Stimulated activated CD8-positive, alpha-beta memory T cell treated with anti-CD3 and anti-CD28 coated beads, Interleukin-15, amount 100 ng/mL, for 48 hours (primary cell): Measurements from ENCODE around the gene PLA2G2D.

Experiments
- DNase-seq, 2 donors: peaks; one replicate each; pipeline ENCODE4 v3.0.0-alpha.2; 2020; ENCODE audit warnings: low read depth in 2 of 2

The PLA2G2D gene

GRCh38 chr1:20115479-20115878 lies 3.9 kb downstream of the PLA2G2D start:
- DNase-seq = no peak

DNA sequence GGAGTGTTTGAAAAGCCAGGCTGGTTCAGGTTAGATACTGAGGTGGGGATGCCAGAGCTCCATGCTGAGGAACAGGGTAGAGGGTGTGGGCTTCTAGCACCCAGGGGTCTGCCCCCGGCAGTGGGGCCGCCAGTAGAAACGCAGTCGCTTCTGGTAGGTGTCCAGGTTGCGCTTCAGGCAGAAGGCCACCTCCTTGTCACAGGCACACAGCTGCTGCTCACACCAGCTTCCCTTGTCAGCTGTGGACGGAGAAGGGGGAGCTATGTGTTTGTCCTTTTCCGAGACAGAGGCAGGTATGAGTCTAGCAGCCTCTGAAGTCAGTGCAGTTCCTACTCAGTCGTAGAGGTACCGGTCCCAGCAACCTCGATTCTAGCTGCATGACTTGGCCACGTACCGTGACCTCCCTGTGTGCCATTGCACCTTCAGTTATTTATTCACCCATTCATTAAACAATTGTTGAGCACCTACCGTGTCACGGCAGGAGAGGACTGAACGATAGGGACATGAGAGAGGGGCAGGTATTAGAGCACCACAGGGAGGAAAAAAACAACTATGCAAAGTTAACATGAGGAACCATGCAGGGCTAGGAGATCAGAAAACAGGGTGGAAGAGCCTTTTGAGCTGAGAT lies 5.2 kb downstream of the PLA2G2D start:
- no peak for DNase-seq

DNA sequence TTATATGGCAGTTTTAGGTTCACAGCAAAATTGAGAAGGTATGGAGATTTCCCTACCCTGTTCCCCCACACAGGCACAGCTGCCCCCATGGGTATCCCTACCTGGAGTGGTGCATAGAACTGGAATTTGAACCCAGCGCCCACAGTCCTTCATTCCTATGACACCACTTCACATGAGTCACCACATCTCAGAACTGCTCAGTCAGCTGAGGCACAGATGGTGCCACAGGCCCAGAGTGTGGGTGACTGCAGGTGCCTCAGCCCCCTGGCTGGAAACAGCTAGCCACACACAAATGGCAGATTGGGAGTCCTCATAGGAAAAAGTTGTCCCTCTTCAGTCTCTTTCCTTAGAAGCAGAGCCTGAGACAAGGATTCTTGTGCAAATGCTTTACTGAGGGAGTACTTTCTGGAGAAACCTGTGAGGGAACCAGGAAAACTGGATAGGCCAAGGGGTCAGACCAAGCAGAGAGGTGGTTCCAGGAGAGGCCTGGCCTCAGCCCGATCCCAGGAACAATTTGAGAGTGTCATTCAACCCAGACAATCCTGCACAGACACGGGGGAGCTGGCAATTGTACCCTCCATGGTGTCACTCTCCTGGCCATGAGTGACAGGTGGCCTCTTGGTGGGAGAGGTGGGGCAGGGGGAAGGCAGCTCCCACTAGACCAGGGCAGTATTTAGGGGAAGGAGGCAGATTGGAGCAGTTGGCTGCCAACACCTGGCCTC lies 6.9 kb downstream of the PLA2G2D start:
- no peak for DNase-seq

GRCh38 chr1:20111452-20111851 lies 7.9 kb downstream of the PLA2G2D start:
- no peak for DNase-seq

GRCh38 chr1:20110679-20111078 lies 8.7 kb downstream of the PLA2G2D start:
- DNase-seq = no peak

DNA sequence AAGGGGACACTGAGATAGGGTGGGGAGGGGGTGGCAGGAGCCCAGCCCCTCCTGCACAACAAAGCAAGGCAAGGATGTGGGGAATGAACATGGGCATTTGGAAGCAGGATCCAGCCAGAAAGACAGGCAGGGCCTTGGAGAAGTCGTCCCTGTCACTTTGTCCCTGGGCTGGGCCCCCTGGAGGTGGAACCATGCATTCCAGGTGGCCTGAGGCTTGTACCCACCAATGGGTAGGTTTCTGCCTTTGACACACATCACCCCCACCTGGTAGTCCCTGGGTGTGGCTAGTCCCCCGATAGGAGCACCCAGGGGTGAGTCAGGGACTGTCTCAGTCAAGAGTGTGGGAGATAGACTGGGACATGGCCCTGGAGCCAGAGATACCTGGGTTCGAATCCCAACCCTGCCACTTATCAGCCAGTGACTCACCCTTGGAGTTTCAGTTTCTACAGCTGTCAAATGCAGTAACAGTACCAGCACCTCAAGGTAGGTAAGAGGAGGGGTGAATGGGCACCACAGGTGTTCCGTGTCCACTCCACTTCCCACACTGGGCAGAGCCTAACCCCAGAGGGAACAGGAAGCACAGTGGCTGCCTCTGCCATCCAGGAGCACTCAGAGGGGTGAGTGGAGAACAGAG lies 10.0 kb downstream of the PLA2G2D start:
- no peak for DNase-seq

- DNase-seq = no peak
Measured at GRCh38 chr1:20108366-20109123, 10.8 kb downstream of the PLA2G2D start.

GRCh38 chr1:20107796-20108195 lies 11.5 kb downstream of the PLA2G2D start:
- DNase-seq = no peak

DNA sequence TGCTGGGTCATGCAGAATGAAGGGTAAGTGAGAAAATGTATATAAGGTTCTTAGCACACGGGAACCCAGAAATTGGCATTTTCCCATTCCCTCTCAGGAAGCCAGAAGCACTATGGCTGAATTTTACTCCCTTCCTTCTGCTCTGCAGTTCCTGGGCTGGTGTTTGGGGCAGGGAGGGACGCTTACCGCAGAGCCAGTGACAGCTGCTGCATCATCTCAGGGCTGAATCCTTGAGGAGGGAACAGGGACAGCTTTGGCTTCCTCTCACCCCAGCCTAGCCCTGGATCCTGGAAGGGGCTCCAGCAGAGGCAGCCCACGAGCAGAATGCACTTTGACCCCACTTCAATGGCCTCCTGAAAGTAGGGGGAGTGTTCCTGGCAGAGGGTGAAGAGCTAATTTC lies 12.0 kb downstream of the PLA2G2D start:
- no peak for DNase-seq

DNA sequence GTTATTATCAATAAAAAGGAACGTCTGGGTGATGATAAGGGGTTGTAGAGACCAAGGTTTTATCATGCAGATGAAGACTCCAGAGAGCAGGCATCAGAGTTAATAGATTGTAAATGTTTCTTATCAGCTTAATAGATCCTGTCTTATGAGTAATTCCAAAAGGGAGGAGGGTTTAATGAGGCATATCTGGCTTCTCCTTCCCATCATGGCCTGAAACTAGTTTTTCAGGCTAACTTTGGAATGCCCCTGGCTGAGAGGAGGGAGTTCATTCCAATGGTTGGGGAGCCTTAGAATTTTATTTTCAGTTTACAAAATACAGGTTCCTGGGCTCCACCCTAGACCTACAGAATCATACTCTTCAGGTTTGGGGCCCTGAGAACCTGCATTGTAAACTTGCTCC lies 13.5 kb downstream of the PLA2G2D start:
- no peak for DNase-seq

GRCh38 chr1:20102875-20103274 lies 16.5 kb downstream of the PLA2G2D start:
- DNase-seq = no peak

- no peak for DNase-seq
Measured at GRCh38 chr1:20100632-20101355, 18.5 kb downstream of the PLA2G2D start.

- DNase-seq = no peak
Measured at GRCh38 chr1:20099533-20099932, 19.8 kb downstream of the PLA2G2D start.

DNA sequence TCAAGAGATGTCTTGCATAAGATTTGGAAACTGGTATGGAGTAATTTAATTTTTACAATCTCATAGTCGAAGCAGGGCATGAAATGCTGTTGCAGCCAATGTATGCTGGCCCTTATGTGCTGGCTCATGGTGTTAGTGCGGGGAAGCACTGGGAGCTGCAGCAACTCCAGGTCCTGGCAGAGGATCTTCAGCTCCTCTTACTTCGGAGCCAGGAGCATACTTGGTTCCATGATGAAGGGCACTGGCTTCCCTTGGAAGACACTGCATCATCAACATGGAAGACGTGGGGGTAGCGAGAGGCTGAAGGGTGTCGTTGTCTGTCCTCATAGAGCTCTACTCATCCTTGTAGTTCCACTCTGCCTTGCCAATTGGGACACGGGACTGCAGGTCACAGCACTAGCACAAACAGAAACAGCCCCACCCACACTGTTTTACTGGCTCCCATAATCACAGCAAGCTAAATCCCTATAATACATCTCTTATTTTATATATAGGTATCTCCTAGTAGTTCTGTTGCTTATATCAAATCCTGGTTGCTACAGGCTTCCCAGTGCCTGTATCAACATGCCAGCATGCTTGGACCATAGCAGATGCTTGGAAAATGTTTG lies 22.4 kb downstream of the PLA2G2D start:
- no peak for DNase-seq

DNA sequence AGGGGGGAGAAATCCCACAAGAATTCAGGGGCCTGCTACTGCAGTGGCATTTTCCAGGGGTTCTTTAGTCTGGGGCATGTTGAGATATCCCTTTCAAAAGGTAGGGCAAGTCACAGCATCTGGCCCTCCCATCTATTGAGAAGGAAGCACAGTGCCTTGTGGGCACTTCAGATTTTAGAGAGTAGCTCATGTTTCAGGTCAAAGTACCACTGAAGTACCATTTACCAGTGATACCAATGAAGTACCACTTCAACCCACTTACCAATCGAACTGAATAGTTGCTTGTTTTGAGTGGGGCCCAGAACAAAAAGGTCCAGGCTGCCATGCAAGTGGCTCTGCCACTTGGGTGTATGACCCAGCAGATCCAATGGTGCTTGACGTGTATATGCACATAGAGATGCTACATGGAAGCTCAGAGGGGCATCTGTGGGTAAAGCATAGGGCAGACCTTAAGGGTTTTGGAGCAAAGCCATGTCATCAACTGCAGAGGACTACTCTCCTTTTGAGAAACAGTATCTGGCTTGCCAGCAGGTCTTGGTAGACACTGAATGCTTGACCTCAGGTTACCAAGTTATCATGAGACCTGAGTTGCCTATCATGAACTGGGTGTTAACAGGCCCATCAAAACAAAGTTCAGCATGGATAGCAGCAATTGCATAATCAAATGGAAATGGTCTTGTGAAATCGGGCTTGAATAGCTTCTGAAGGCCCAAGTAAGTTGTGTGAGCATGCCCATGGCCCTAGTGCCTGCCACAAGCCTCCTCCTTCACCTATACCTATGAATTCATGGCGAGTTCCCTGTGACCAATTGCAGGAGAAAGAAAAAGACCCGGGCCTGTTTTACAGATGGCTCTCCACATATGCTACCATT lies 23.5 kb downstream of the PLA2G2D start:
- no peak for DNase-seq

DNA sequence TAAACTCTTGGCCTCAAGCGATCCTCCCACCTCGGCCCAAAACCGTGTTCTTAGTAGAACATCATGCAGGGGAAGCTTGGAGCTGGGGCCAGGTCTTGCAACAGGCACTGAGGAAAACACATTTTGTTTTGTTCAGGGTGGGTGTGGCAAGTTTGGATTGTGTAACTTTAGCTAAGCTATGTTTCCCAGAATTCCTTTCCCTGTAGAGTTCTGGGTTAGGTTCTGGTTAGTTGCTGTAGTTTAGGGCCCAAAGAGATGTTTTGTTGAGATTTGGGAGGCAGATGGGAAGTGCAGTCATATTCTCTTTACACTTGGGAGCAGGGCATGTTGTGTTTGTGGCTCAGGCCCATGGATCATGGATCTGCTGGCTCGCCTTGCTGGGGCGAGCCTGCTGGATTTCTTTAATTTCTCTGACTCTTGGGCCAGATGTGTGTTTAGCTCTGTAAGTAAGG lies 25.4 kb downstream of the PLA2G2D start:
- no peak for DNase-seq

- DNase-seq = no peak
Measured at GRCh38 chr1:20093303-20093702, 26.0 kb downstream of the PLA2G2D start.

- no peak for DNase-seq
Measured at GRCh38 chr1:20090641-20091040, 28.7 kb downstream of the PLA2G2D start.

- DNase-seq = no peak
Measured at GRCh38 chr1:20090119-20090518, 29.2 kb downstream of the PLA2G2D start.
